Ascending aorta (tissue), 2 donors: ENCODE data around the gene NMT1. TPM values are rescaled to one million over a fixed set of nuclear protein-coding genes. Genes with fewer than 3 reads are reported as not detected.
A peak's percentile ranks its signal among the peaks of the same experiment; 100 is the strongest.

Experiments used
- DNase-seq, 2 donors: peaks; one replicate each; pipeline ENCODE4 v3.0.0-alpha.2; 2019; ENCODE audit warnings: low spot score in 2 of 2
- H3K27ac ChIP-seq, 2 donors: fragments of 200-600 bp; sonication (generic); one replicate each; pipeline ENCODE4 v1.5.1; 2016 to 2017; ENCODE audit warnings: mild to moderate bottlenecking in 1 of 2
- H3K27me3 ChIP-seq: fragments of 200-600 bp; sonication (generic); one replicate; pipeline ENCODE4 v1.5.1; 2017
- H3K36me3 ChIP-seq, 2 donors: fragments of 200-600 bp; sonication (generic); one replicate each; pipeline ENCODE4 v1.5.1; 2016
- H3K4me1 ChIP-seq, 2 donors: fragments of 200-600 bp; sonication (generic); one replicate each; pipeline ENCODE4 v1.5.1; 2016 to 2017; ENCODE audit warnings: mild to moderate bottlenecking in 1 of 2
- H3K4me3 ChIP-seq, 2 donors: fragments of 200-600 bp; sonication (generic); one replicate each; pipeline ENCODE4 v1.5.1; 2016 to 2017; ENCODE audit warnings: mild to moderate bottlenecking in 1 of 2
- H3K9me3 ChIP-seq, 2 donors: fragments of 200-600 bp; sonication (generic); one replicate each; pipeline ENCODE4 v1.5.1; 2016
- intact Hi-C: fragments of 100-400 bp; cut with DNase I; formaldehyde crosslinking; loops from one replicate; pipeline ENCODE4 v1.15.1; 2023
- total RNA-seq: library from RNA; depleted of rRNA; stranded (reverse); fragments of >200 nt; gene quantifications from one replicate; pipeline ENCODE4 v1.1.0, GENCODE V29; 2016
- TF ChIP-seq, protein P1 (sequence below), 3 experiments: fragments of 200-600 bp in 2 of 3; fragments of 450-650 bp in 1 of 3; sonication (generic) in 2 of 3; IDR thresholded peaks; one replicate each; pipeline ENCODE4 v1.5.1; 2016 to 2019; ENCODE audit warnings: antibody characterized with exemption in 3 of 3, mild to moderate bottlenecking in 1 of 3, moderate library complexity in 1 of 3

Gene NMT1
- total RNA-seq, 1 donor from 2014 or later, result 89.7 TPM

DNA sequence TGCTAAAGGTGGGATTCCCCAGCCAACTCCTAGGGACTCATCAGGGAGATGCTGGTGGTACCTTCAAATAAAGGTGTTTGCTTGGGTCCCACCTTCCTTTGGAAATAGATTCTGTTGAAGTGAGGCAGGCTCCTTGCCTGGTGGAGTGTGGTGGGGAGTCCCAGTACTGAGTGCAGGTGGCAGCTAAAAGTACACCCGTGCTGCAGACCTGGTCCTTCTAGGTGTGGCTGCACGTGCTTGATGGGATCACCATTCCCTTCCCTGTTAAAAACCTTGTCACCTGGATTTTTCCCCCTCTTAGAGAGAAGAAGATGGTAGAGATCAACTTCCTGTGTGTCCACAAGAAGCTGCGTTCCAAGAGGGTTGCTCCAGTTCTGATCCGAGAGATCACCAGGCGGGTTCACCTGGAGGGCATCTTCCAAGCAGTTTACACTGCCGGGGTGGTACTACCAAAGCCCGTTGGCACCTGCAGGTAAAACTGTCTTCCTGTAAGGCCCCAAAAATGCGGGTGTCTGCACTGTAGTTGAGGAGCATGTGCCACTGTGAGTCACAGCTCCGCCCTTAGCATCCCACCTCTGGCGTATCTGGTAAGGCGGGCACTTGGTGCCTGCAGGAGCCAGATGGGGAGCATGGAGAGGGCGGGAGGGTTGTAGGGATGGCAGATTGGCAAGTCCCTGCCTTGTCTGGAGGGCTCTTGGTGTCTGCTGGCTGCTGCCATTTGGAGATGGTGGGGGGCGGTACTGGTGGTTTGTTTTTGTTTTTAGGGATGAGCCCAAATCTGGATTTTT lies 37.2 kb downstream of the NMT1 start:
- H3K4me1 ChIP-seq, result peaks cover 23 to 53% of the 10 kb centered on the region in 2 donors
- intact Hi-C loops, result loop anchor here (2.0 to 5.0 kb wide), 4 partner anchors 35 to 177 kb away; partner anchors contain the start of genes C1QL1, DCAKD and PLCD3
- H3K27me3 ChIP-seq, result no peaks in the 10 kb centered on the region
- no peak for DNase-seq
- H3K27ac ChIP-seq, result peak overlapping the region; percentile 64 to 80
- no peaks in the 10 kb centered on the region for H3K9me3 ChIP-seq
- H3K36me3 ChIP-seq, result peaks cover 76 to 78% of the 10 kb centered on the region in 2 donors
- TF ChIP-seq, protein P1, sequence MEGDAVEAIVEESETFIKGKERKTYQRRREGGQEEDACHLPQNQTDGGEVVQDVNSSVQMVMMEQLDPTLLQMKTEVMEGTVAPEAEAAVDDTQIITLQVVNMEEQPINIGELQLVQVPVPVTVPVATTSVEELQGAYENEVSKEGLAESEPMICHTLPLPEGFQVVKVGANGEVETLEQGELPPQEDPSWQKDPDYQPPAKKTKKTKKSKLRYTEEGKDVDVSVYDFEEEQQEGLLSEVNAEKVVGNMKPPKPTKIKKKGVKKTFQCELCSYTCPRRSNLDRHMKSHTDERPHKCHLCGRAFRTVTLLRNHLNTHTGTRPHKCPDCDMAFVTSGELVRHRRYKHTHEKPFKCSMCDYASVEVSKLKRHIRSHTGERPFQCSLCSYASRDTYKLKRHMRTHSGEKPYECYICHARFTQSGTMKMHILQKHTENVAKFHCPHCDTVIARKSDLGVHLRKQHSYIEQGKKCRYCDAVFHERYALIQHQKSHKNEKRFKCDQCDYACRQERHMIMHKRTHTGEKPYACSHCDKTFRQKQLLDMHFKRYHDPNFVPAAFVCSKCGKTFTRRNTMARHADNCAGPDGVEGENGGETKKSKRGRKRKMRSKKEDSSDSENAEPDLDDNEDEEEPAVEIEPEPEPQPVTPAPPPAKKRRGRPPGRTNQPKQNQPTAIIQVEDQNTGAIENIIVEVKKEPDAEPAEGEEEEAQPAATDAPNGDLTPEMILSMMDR (IDR thresholded peaks at IDR 0.05), result no peak
- H3K4me3 ChIP-seq, result peak overlapping the region in 1 of 2 donors; percentile 9

DNA sequence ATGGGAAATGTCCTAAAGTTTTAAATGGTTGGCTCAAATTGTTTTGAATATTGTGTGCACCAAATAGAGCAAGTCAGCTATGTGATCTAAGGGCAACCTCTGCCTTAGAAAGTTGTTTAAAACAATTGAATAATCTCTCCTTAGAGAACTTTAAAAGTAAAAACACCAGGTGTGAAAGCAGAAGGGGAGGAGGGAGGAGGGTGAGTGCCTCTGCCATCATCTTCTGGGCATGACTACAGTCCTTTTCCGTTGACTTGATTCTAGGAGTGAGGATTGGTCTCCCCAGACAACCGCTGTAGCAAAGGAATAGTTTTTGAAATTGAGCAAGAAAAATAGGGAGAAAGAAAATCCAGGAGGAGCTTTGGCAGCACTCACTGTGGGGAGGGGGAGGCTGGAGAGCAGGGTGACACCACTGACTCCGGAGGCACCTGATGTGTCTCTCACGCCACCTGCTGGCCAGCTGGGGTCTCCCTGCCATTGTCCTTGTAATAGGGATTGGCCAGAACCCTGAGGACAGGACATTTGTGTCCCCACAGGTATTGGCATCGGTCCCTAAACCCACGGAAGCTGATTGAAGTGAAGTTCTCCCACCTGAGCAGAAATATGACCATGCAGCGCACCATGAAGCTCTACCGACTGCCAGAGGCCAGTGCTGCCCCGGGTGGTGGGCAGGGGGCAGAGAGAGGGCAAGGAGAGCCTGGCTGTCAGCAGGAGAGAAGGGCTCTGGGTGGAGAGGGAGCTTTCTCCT lies 37.9 kb downstream of the NMT1 start:
- H3K36me3 ChIP-seq, result peaks cover 79 to 84% of the 10 kb centered on the region in 2 donors
- H3K9me3 ChIP-seq, result no peaks in the 10 kb centered on the region
- DNase-seq, result peak; percentile 63 to 97
- TF ChIP-seq, protein P1 (IDR thresholded peaks at IDR 0.05), result peak; percentile 85 to 96 (median 91)
- H3K4me3 ChIP-seq, result peak overlapping the region in 1 of 2 donors; percentile 9
- peaks cover 16 to 45% of the 10 kb centered on the region in 2 donors for H3K4me1 ChIP-seq
- peak overlapping the region; percentile 64 to 80 for H3K27ac ChIP-seq
- intact Hi-C loops, result loop anchor here (1.0 to 5.0 kb wide), 5 partner anchors 34 to 178 kb away; partner anchors contain the start of genes C1QL1, DCAKD and PLCD3
- H3K27me3 ChIP-seq, result no peaks in the 10 kb centered on the region

DNA sequence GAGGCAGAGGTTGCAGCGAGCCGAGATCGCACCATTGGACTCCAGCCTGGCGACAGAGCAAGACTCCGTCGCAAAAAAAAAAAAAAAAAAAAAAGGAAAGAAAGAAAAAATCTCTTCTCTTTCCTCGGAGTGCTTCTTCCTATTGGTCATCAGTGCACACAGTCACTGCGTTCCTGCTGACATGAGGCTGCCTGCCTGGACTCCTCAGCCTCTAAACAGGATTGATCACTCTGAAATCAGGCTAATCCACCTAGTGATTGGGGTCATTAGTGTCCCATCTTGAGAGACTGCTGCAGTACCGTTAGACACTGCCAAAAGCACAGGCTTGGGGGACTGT lies 40.4 kb downstream of the NMT1 start:
- H3K27me3 ChIP-seq, result no peaks in the 10 kb centered on the region
- peak overlapping the region; percentile 50 to 54 for H3K27ac ChIP-seq
- H3K36me3 ChIP-seq, result peaks cover 80 to 87% of the 10 kb centered on the region in 2 donors
- TF ChIP-seq, protein P1 (IDR thresholded peaks at IDR 0.05), result no peak
- DNase-seq, result no peak
- no peaks in the 10 kb centered on the region for H3K9me3 ChIP-seq
- no peak overlapping the region for H3K4me3 ChIP-seq
- peaks cover 12 to 24% of the 10 kb centered on the region in 2 donors for H3K4me1 ChIP-seq
- intact Hi-C loops, result no loop called here

DNA sequence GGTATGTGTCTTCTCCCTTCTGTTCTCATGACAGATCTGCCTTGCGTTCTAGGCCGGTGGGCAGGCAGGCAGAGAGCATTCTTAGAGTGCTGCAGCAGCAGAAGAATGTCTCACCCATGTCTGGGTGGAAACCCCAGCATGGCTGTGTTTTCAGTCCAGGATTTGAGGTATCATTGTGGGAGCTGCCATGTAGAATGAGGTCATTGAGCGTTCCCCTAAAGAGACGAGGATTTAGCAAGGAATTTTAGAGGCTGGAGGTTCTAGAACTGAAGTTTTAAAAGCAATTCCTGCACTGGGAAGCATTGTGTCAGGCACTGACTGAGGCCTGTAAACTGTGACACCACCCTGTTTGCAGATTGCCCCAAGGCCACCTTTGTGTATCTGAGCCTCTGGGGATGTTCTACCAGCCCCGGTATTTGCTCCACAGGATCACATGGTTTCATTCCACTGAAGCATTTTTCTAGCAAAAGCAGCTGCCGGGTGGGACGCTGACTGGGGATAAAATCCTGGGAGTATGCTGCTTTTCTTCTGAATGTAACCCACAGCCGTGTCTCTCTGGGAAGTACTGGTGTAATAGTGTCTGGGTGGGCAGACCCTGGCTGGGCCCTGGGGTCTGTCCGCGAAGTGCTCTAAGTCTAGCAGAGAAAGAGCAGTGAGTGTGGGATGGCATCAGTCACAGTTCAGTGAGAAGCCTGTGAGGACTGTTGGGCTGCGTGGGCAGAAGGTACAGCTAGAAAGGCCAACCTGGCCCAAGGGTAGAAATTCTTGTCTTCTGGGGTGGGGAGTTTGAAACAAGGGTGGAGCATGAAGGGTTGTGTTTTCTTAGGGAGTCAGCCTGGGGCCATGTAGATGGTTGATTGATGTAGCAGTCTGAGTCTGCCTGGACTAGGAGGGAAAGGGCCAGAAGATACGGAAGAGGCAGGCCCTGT lies 41.0 kb downstream of the NMT1 start:
- intact Hi-C loops, result no loop called here
- H3K4me1 ChIP-seq, result peaks cover 15 to 25% of the 10 kb centered on the region in 2 donors
- no peaks in the 10 kb centered on the region for H3K9me3 ChIP-seq
- no peaks in the 10 kb centered on the region for H3K27me3 ChIP-seq
- H3K4me3 ChIP-seq, result no peak overlapping the region
- TF ChIP-seq, protein P1 (IDR thresholded peaks at IDR 0.05), result no peak
- no peak for DNase-seq
- peaks cover 80 to 81% of the 10 kb centered on the region in 2 donors for H3K36me3 ChIP-seq
- peak overlapping the region; percentile 50 to 54 for H3K27ac ChIP-seq

DNA sequence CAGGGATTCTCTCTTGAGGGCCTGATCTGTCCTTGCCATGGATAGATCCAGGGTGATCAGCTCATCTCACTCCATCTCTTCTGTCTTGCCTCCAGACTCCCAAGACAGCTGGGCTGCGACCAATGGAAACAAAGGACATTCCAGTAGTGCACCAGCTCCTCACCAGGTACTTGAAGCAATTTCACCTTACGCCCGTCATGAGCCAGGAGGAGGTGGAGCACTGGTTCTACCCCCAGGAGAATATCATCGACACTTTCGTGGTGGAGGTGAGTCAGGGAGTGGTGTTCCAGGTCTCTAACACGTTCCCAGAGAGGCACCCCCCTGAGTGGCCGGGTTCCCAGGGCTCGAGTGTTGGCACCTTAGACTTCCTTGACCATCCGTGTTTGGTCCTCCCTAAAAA lies 41.7 kb downstream of the NMT1 start:
- peaks cover 15 to 26% of the 10 kb centered on the region in 2 donors for H3K4me1 ChIP-seq
- no peak for DNase-seq
- peak overlapping the region; percentile 50 to 54 for H3K27ac ChIP-seq
- H3K27me3 ChIP-seq, result no peaks in the 10 kb centered on the region
- H3K36me3 ChIP-seq, result peaks cover 77 to 80% of the 10 kb centered on the region in 2 donors
- TF ChIP-seq, protein P1 (IDR thresholded peaks at IDR 0.05), result no peak
- intact Hi-C loops, result no loop called here
- H3K4me3 ChIP-seq, result no peak overlapping the region
- H3K9me3 ChIP-seq, result no peaks in the 10 kb centered on the region
